Smooth muscle cell (in vitro differentiated cells): Measurements from ENCODE around the gene IL37. TPM values are rescaled to one million over a fixed set of nuclear protein-coding genes. Genes with fewer than 3 reads are reported as not detected.

Experiments
- DNase-seq: peaks from one replicate; lab custom pipeline; 2025; ENCODE audit not compliant: unreplicated experiment; lab: John Stamatoyannopoulos, UW
- H2AFZ ChIP-seq: fragments of 200-600 bp; sonication (generic); 2 replicates; pipeline ENCODE4 v1.6.0; 2016; ENCODE audit warnings: antibody characterized with exemption, low read depth, mild to moderate bottlenecking
- H3F3A ChIP-seq: fragments of 200-600 bp; sonication (generic); 2 replicates; pipeline ENCODE4 v1.6.0; 2017; ENCODE audit warnings: antibody characterized with exemption, low read depth
- H3K27ac ChIP-seq: fragments of 200-600 bp; sonication (generic); 2 replicates; pipeline ENCODE4 v1.5.1; 2016; ENCODE audit warnings: low read depth, mild to moderate bottlenecking
- H3K27me3 ChIP-seq: fragments of 200-600 bp; sonication (generic); 2 replicates; pipeline ENCODE4 v1.6.1; 2016; ENCODE audit warnings: low read depth, mild to moderate bottlenecking
- H3K36me3 ChIP-seq: fragments of 200-600 bp; sonication (generic); 2 replicates; pipeline ENCODE4 v1.5.1; 2016; ENCODE audit warnings: low read depth
- H3K4me1 ChIP-seq: fragments of 200-600 bp; sonication (generic); 2 replicates; pipeline ENCODE4 v1.5.1; 2016; ENCODE audit warnings: low read depth
- H3K4me2 ChIP-seq: fragments of 200-600 bp; sonication (generic); 2 replicates; pipeline ENCODE4 v1.6.0; 2016; ENCODE audit warnings: mild to moderate bottlenecking
- H3K4me3 ChIP-seq: fragments of 200-600 bp; sonication (generic); 2 replicates; pipeline ENCODE4 v1.5.1; 2016; ENCODE audit warnings: mild to moderate bottlenecking
- H3K79me2 ChIP-seq: fragments of 200-600 bp; sonication (generic); 2 replicates; pipeline ENCODE4 v1.6.0; 2016; ENCODE audit warnings: low read depth, mild to moderate bottlenecking
- H3K9ac ChIP-seq: fragments of 200-600 bp; sonication (generic); 2 replicates; pipeline ENCODE4 v1.6.0; 2016; ENCODE audit warnings: low read depth
- H3K9me3 ChIP-seq: fragments of 200-600 bp; sonication (generic); replicated peaks from 2 replicates; pipeline ENCODE4 v1.5.1; 2016; ENCODE audit warnings: low read depth
- H4K20me1 ChIP-seq: fragments of 200-600 bp; sonication (generic); 2 replicates; pipeline ENCODE4 v1.6.0; 2016; ENCODE audit warnings: low read depth
- WGBS: methylation state at CpG from one replicate; pipeline ENCODE4 v1.1.7; 2016; ENCODE audit warnings: low lambda C conversion rate; 5-methylcytosine and 5-hydroxymethylcytosine counted together
- polyA plus RNA-seq: library from polyadenylated mRNA; unstranded; fragments of >200 nt; fragmentation: Nextera tagmentation; extraction: Ambion mirVana; gene quantifications from 2 replicates; pipeline ENCODE4 v1.2.1, GENCODE V29; 2016
- total RNA-seq: library from RNA; depleted of rRNA; stranded (reverse); fragments of >200 nt; gene quantifications from 2 replicates; pipeline ENCODE4 v1.2.3, GENCODE V29; 2014
- TF ChIP-seq, protein P1 (sequence below): fragments of 200-600 bp; sonication (generic); IDR thresholded peaks from 2 replicates; pipeline ENCODE4 v1.5.1; 2017; ENCODE audit warnings: borderline replicate concordance, mild to moderate bottlenecking, antibody characterized with exemption; ENCODE audit not compliant: insufficient read depth, poor library complexity, severe bottlenecking

The IL37 gene
- total and polyA plus RNA-seq, 2 experiments from 2014 or later: not detected

DNA sequence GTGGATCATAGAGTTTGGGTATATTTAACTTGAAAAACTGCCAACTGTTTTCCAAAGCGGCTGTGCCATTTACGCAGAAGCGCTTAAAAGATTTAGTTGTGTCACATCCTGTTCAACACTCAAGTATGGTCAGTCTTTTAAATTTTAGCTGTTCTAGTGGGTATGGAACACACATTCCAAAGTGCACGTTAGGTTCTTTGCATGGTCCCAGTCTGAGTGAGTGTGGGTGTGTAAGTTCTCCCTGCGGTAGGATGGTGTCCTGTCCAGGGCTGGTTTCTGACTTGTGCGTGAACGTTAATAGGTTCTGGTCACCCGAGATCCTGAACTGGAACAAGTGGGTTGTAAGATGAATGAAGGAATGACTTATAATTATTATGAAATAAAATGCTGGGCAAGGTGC is 38.5 kb downstream of the IL37 start:
- no peak overlapping the region for H2AFZ ChIP-seq
- H3K4me2 ChIP-seq: no peak overlapping the region
- no peak overlapping the region for H3K9ac ChIP-seq
- no peak overlapping the region for H3K4me3 ChIP-seq
- no peaks in the 10 kb centered on the region for H3K79me2 ChIP-seq
- peaks cover 42% of the 10 kb centered on the region for H3K27me3 ChIP-seq
- 87% methylated on average over 8 of the region's 8 CpGs for WGBS
- peaks cover 9% of the 10 kb centered on the region for H3K9me3 ChIP-seq
- DNase-seq: no peak
- H3K36me3 ChIP-seq: no peaks in the 10 kb centered on the region
- no peak overlapping the region for H3K27ac ChIP-seq
- no peaks in the 10 kb centered on the region for H4K20me1 ChIP-seq
- H3F3A ChIP-seq: no peaks in the 10 kb centered on the region
- TF ChIP-seq, protein P1, sequence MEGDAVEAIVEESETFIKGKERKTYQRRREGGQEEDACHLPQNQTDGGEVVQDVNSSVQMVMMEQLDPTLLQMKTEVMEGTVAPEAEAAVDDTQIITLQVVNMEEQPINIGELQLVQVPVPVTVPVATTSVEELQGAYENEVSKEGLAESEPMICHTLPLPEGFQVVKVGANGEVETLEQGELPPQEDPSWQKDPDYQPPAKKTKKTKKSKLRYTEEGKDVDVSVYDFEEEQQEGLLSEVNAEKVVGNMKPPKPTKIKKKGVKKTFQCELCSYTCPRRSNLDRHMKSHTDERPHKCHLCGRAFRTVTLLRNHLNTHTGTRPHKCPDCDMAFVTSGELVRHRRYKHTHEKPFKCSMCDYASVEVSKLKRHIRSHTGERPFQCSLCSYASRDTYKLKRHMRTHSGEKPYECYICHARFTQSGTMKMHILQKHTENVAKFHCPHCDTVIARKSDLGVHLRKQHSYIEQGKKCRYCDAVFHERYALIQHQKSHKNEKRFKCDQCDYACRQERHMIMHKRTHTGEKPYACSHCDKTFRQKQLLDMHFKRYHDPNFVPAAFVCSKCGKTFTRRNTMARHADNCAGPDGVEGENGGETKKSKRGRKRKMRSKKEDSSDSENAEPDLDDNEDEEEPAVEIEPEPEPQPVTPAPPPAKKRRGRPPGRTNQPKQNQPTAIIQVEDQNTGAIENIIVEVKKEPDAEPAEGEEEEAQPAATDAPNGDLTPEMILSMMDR: no peak
- H3K4me1 ChIP-seq: no peaks in the 10 kb centered on the region

- TF ChIP-seq, protein P1: no peak
- H2AFZ ChIP-seq: no peak overlapping the region
- H3K4me2 ChIP-seq: no peak overlapping the region
- H3K9ac ChIP-seq: no peak overlapping the region
- no peak overlapping the region for H3K4me3 ChIP-seq
- H3K27me3 ChIP-seq: peaks cover 17% of the 10 kb centered on the region
- no peak for DNase-seq
- H3K79me2 ChIP-seq: no peaks in the 10 kb centered on the region
- H3K9me3 ChIP-seq: no peaks in the 10 kb centered on the region
- no peaks in the 10 kb centered on the region for H4K20me1 ChIP-seq
- H3K36me3 ChIP-seq: no peaks in the 10 kb centered on the region
- no peaks in the 10 kb centered on the region for H3K4me1 ChIP-seq
- no peak overlapping the region for H3K27ac ChIP-seq
- WGBS: 94% methylated on average over 7 of the region's 7 CpGs
- no peaks in the 10 kb centered on the region for H3F3A ChIP-seq
These were observed 43.4 kb downstream of the IL37 start for GRCh38 chr2:112954364-112954763.

DNA sequence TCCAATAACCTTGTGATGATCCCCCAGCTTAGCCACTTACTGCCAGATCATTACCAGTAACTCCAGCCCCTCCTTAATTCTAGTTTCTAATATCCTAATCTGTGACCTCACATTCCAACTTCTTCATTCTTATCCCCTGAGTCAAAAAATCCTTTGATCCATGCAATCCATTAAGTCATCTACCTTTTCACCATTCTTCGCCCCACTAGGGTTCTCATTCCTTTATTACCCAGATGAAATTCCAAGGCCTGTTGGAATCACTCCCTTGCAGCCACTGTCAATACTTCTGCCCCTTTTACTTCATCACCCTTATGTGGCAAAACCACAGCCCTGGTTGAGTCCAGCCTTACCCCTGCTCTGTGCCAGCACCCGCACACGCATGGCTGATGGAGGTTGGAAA is 46.5 kb downstream of the IL37 start:
- no peak overlapping the region for H3K4me3 ChIP-seq
- H3K27ac ChIP-seq: no peak overlapping the region
- H3K79me2 ChIP-seq: no peaks in the 10 kb centered on the region
- H3K4me2 ChIP-seq: no peak overlapping the region
- H4K20me1 ChIP-seq: no peaks in the 10 kb centered on the region
- no peaks in the 10 kb centered on the region for H3F3A ChIP-seq
- no peaks in the 10 kb centered on the region for H3K9me3 ChIP-seq
- H3K36me3 ChIP-seq: no peaks in the 10 kb centered on the region
- no peaks in the 10 kb centered on the region for H3K4me1 ChIP-seq
- no peak for DNase-seq
- no peak overlapping the region for H2AFZ ChIP-seq
- TF ChIP-seq, protein P1: no peak
- no peak overlapping the region for H3K9ac ChIP-seq
- 95% methylated on average over 3 of the region's 3 CpGs for WGBS
- no peaks in the 10 kb centered on the region for H3K27me3 ChIP-seq

DNA sequence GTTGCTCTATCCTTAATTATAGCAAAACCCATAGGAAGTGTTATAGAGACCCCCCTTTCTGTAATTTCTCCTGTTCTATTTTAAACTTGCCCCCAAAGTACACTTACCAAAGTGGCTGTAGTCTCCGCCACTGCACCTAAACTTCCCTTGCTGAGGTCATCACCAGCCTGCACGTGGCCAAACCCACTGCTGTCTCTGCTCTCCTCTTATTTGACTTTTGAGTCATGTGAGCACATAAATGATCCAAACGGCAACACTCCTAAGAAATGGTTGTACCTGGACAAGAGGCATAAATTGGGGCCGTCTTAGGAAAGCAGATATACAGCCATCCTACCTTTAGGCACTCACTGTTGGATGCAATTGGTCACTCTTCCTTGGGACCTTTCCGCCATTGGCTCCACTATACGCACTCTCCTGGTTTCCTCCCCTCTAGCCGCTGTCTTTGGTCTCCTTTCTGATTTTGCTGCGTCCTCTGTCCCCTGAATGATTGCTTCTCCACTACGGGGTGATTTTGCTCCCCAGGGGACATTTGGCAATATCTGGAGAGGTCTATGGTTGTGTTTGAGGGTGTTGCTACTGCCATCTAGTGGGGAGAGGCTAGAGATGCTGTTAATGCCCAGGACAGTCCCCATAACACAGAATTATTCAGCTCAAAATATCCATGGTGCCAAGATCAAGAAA is 47.6 kb downstream of the IL37 start:
- no peak for DNase-seq
- Histone ChIP-seq H4K20me1 (no peaks in the 10 kb centered on the region), H3F3A (no peaks in the 10 kb centered on the region), H2AFZ (no peak overlapping the region), H3K9me3 (no peaks in the 10 kb centered on the region), H3K4me3 (no peak overlapping the region), H3K27ac (no peak overlapping the region), H3K79me2 (no peaks in the 10 kb centered on the region), H3K9ac (no peak overlapping the region), H3K36me3 (no peaks in the 10 kb centered on the region), H3K4me2 (no peak overlapping the region), H3K4me1 (no peaks in the 10 kb centered on the region), H3K27me3 (peaks cover 1% of the 10 kb centered on the region)
- TF ChIP-seq, protein P1: peak; percentile 71
- 51% methylated on average over 9 of the region's 9 CpGs for WGBS
